ENCODE data around the gene SELENBP1.

The SELENBP1 gene

GRCh38 chr1:151343587-151343986, 28.9 kb downstream of the SELENBP1 start:
- no peak for FAIRE-seq

GRCh38 chr1:151342569-151342968, 29.9 kb downstream of the SELENBP1 start:
- no peak for FAIRE-seq

- FAIRE-seq: no peak
Measured at GRCh38 chr1:151342021-151342420, 30.5 kb downstream of the SELENBP1 start.

DNA sequence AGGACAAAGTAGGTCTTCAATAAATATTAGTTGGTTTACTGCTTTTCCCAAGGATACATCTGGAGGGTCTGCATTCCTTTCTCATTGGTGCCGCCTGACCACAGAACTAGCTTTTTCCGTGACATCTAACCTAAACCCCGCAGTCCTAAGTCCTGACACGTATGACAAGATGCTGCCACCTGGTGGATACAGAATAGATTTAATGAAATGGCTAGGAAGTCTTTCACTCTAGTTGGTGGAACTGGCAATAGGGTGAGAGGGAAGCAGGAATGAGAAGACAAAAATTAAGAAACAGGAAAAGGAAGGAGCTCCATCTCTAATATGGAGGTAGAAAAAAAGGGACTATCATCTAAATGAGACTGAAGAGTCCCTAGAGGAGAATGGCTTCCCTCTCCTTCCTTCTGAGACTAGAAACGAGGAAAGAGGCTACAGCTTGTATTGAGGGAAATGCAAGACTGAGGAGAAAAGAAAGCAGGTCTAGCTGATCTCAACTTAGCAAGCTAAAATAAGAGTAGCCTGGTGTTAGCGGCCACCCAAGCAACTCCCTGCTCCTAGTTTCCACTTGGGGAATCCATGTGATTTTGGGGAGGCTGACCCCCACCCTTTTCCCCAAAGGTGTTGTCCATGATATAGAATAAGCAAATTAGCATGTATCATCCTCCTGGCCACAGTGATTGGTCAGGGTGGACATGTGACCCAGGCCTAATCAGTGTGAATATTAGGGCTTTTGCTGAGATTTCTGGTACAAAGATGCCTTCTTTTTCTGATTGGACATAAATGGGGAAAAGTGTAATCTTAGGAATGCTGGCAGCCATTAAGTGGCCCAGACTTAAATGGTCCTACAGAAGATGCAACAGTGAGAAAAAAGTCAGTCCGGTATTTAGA, 31.4 kb downstream of the SELENBP1 start:
- FAIRE-seq: peak; percentile 31

GRCh38 chr1:151336556-151336955, 35.9 kb downstream of the SELENBP1 start:
- FAIRE-seq: peak; percentile 45

GRCh38 chr1:151334822-151335221, 37.7 kb downstream of the SELENBP1 start:
- no peak for FAIRE-seq

- FAIRE-seq: no peak
Measured at GRCh38 chr1:151327903-151328674, 44.4 kb downstream of the SELENBP1 start.

DNA sequence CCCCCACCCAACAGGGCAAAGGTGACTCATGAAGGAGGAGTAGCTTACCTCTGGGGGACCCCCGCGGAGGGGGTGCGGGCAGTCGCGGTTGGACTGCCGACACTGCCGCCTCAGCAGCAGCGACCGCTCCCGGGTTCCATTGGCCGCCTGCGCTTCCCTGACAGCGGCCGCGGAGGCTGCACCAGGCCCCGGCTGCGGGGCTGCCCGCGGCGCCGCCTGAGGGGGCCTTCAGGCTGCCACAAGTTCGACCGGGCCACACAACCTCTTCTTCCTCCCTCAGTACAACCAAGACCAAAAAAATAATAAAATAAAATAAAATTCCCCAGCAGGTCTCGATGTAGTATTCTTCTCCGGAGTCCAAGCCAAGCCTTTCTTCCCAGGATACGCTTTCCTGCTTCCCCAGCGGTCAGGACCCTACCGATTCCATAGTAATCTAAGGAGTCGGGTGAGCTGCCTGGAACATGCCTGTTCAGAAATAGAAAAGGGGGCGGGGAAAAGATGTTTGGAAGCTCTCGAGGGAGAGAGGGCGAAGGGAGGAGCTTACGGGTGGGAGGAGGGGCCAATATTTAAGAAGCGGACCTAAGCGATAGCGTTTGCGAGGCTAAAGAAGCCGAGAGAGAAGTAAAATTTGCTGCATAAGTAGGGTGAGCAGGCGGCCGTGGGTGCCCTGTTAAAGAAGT, 45.1 kb downstream of the SELENBP1 start, which contains the start of gene PI4KB:
Gene PI4KB (minus strand): TSS at position 194 of the 680 bp plus-strand sequence. CDS start 10,935 bp downstream, outside the sequence.
- peak; percentile 89 for FAIRE-seq

DNA sequence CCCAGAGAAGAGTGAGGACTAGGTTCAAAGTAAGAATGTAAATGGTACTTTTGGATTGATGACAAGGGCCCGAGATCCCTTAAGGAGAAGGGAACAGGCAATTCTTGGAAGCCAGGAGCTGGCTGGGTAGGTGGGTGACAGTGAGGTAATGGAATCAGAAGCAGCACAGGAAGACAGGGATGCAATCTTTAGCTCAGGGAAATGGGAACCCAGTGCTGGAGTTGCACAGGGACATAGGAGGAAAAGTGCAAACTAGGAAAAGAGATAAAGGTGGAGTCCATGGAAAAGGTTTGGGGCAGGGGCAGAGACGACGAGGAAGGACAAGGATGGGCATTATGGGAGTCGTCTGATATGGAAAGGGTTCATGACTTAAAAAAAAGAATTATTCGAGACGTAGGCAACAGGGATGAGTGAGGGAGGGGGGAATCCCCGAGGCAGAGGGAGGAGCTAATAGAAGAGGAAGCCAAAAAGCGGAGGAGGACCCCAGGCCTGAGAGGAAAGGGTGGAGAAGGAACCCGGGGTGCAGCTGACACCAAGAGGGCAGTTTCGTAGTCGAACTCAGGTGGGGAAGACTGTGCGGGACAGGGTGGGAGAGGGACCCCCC, 45.8 kb downstream of the SELENBP1 start:
- no peak for FAIRE-seq

- no peak for FAIRE-seq
Measured at GRCh38 chr1:151325646-151326429, 46.7 kb downstream of the SELENBP1 start.

- FAIRE-seq: no peak
Measured at GRCh38 chr1:151325231-151325630, 47.3 kb downstream of the SELENBP1 start.

GRCh38 chr1:151324390-151324930, 48.0 kb downstream of the SELENBP1 start:
- no peak for FAIRE-seq

DNA sequence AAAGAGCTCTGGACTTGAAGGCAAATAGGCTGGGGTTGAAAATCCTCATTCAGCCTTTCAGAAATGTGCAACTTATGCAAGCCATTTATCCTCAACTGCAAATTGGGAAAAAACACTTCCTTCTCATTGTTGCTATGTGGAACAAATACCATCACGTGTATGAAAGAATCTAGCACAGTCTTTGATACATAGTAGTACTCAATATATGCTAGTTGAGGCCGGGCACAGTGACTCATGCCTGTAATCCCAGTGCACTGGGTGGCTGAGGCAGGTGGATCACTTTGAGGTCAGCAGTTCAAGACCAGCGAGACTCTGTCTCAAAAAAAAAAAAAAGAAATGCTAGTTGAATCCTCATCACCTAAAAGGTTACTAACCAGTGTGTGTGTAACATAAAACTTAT, 53.5 kb downstream of the SELENBP1 start:
- no peak for FAIRE-seq

DNA sequence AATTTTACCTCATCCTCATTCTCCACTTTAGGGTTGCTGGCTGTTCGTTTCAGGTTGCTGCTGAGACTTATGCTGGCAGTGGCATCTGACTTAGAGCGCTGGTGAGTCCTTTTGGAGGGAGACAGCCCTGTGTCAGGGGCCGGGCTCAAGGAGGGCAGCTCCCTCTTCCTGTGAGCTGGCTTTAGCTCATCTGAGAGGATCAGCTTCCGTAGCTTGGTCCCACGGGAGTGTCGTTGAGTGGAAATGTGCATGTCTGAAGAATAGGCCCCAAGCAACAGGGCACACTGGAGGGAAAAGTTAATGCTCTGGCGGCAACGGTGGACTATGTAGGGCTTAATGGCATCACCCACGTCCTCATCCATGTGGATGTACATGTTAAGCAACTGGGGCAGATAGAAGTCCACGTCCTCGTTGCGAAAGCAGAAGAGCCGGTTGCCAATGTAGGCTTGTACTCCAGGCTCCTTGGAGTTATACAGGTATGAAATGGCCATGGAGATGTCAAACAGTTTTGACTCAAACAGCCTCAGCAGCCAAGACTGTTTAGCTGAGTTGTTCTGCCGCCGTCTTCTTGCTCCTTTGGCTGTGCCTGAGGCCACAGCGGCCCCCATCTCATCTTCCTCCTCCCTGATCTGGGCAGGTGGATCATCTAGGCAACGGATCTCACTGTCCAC, 56.8 kb downstream of the SELENBP1 start:
- FAIRE-seq: no peak

Data from endometrium (tissue), 2 donors.